ENCODE measurements around the gene CFAP210.

Gene CFAP210

DNA sequence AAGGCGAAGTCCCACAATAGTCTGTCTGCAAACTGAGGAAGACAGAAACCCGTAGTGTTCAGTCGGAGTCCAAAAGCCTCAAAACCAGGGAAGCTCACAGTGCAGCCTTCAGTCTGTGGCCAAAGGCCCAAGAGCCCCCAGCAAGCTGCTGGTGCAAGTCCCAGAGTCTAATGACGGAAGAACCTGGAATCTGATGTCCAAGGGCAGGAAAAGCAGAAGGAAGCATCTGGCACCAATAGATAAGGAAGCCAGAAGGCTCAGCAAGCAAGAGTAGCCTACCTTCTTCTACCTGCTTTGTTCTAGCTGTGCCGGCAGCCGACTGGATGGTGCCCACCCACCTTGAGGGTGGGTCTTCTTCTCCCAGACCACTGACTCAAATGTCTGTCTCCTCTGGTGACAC, 21.8 kb downstream of the CFAP210 start:
- H3K4me3 ChIP-seq (ENCODE audit: low read depth, low read length), result no peak overlapping the region
- TF ChIP-seq, protein P1, sequence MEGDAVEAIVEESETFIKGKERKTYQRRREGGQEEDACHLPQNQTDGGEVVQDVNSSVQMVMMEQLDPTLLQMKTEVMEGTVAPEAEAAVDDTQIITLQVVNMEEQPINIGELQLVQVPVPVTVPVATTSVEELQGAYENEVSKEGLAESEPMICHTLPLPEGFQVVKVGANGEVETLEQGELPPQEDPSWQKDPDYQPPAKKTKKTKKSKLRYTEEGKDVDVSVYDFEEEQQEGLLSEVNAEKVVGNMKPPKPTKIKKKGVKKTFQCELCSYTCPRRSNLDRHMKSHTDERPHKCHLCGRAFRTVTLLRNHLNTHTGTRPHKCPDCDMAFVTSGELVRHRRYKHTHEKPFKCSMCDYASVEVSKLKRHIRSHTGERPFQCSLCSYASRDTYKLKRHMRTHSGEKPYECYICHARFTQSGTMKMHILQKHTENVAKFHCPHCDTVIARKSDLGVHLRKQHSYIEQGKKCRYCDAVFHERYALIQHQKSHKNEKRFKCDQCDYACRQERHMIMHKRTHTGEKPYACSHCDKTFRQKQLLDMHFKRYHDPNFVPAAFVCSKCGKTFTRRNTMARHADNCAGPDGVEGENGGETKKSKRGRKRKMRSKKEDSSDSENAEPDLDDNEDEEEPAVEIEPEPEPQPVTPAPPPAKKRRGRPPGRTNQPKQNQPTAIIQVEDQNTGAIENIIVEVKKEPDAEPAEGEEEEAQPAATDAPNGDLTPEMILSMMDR (IDR thresholded peaks at IDR 0.05; ENCODE audit: borderline replicate concordance, insufficient read depth, low read depth, low read length), result no peak

DNA sequence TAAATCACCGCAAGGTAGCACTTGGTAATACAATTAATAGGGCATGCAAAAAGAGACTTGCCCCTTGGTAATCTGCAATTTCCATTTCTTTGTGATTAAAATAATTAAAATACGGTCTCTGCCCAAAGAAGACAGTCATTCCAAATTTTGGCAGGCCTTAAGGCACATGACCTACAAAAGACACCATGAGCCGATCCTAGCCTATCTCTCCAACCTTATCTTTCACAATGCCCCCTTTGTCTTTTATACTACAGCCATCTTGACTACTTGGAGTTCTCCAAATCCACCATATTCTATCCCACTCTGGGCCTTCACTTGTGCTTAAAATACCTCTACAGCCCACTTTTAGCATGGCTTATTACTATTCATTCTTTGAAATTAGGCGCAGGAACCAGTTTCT, 23.3 kb downstream of the CFAP210 start:
- TF ChIP-seq, protein P1 (IDR thresholded peaks at IDR 0.05; ENCODE audit: borderline replicate concordance, insufficient read depth, low read depth, low read length), result no peak
- no peak overlapping the region for H3K4me3 ChIP-seq (ENCODE audit: low read depth, low read length)

- H3K4me3 ChIP-seq (ENCODE audit: low read depth, low read length), result no peak overlapping the region
- TF ChIP-seq, protein P1 (IDR thresholded peaks at IDR 0.05; ENCODE audit: borderline replicate concordance, insufficient read depth, low read depth, low read length), result no peak
These were observed 24.0 kb downstream of the CFAP210 start for GRCh38 chr2:169670215-169670651.

DNA sequence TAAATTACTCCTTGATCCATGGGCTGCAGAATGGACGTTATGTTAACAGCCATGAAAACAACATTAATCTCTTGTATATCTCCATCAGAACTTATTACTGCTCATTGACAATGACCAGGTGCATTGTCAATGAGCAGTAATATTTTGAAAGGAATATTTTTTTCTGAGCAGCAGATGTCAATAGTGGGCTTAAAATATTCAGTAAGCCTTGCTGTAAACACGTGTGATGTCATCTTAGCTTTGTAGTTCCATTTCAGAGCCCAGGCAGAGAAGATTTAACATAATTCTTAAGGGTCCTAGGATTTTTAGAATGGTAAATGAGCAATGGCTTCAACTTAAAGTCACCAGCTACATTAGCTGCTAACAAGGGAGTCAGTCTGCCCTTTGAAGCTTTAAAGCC, 26.6 kb downstream of the CFAP210 start:
- no peak overlapping the region for H3K4me3 ChIP-seq (ENCODE audit: low read depth, low read length)
- TF ChIP-seq, protein P1 (IDR thresholded peaks at IDR 0.05; ENCODE audit: borderline replicate concordance, insufficient read depth, low read depth, low read length), result no peak

DNA sequence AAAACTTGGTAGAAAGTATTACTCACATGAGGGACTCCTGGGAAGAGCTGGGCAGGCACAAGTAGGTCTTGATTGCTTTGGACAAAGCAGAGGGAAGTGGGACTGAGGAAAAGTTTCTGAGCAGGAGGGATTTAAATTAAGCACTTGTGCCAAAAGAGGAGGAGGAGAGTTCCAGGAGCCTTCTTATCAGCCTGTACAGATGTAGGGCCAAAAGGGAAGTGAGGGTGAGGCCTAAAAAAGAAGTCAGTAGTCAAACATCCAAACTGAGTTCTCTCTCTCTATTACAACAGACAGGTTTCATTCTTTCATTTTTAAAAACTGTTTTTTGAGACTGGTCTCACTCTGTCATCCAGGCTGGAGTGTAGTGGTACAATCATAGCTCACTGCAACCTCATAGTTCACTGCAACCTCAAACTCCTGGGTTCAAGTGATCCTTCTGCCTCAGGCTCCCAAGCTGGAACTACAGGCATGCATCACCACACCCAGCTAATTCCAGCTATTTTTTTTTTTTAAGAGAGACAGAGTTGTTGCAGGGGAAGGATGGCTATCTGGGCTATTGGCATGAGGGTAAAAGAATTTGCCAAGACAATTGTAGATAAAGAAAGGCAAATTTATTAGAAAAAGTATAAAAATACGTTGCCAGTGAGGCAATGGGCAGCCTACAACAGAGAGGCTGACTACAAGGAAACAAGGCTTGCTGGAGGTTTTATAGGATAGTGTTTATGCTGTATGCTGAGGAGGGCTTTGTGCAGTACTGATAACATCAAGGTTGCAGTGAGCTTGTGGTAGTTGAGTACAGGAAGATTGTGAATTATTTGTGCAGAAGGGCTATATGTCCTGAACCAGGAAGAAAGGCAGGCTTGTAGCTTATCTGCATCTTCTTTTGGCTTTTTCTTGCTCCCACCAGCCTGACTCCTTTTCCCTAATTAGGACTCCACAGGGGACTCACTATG, 29.0 kb downstream of the CFAP210 start:
- H3K4me3 ChIP-seq (ENCODE audit: low read depth, low read length), result no peak overlapping the region
- TF ChIP-seq, protein P1 (IDR thresholded peaks at IDR 0.05; ENCODE audit: borderline replicate concordance, insufficient read depth, low read depth, low read length), result no peak

DNA sequence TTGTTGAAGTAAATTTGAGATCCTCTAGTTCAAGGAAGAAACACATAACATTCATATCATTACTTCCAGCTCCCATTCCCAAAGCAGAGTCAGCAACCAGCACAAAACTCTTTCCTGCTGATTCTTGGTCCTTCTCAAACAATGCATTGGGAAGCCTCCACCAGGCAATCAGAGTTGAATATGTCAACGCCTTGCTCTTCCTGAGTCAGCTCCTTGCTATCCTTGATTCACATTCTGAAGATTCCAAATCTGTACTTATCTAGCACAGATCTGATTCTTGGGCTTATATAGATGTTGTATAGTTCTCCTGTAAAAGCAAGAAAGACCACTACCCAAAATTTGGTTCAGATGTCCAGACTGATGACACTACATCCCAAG, 29.6 kb downstream of the CFAP210 start:
- TF ChIP-seq, protein P1 (IDR thresholded peaks at IDR 0.05; ENCODE audit: borderline replicate concordance, insufficient read depth, low read depth, low read length), result no peak

DNA sequence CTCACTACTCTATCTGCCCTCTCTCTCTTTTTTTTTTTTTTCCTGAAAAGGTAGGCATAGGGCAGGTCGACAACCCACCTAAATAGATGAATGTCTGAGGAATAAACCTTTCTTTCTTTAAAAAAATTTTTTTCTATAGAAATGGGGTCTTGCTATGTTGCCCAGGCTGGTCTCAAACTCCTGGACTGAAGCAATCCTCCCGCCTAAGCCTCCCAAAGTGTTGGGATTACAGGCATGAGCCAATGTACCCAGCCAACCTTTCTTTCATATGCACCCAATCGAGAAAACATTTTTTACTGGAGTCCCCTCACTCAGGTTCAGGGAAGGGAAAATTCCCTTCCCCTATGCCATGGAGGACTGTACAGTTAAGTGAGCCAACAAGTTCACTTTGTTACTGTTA, 31.0 kb downstream of the CFAP210 start:
- H3K4me3 ChIP-seq (ENCODE audit: low read depth, low read length), result no peak overlapping the region
- TF ChIP-seq, protein P1 (IDR thresholded peaks at IDR 0.05; ENCODE audit: borderline replicate concordance, insufficient read depth, low read depth, low read length), result no peak

More for the DNA sequence above, 29.6 kb downstream of the CFAP210 start:
- no peak overlapping the region for H3K4me3 ChIP-seq (ENCODE audit: low read depth, low read length)
